Heart right ventricle (tissue), 16 donors: ENCODE data around the gene COLGALT1. TPM values are rescaled to one million over a fixed set of nuclear protein-coding genes. Genes with fewer than 3 reads are reported as not detected.

Experiments used
- ATAC-seq, 8 donors: fragments of 200-7000 bp; cut with Tn5 transposase; one replicate each; pipeline ENCODE4 v1.9.1; 2020; ENCODE audit warnings: mild to moderate bottlenecking in 8 of 8, moderate library complexity in 8 of 8, moderate number of reproducible peaks in 1 of 8
- DNase-seq, 2 donors: peaks; one replicate each; pipeline ENCODE4 v3.0.0-alpha.2; 2020
- H3K27ac ChIP-seq, 10 donors: fragments of 200-600 bp; sonication (generic) in 2 of 10; one replicate each; pipeline versions ENCODE4 v1.5.0 to v1.8.0; 2020 to 2022; ENCODE audit warnings: mild to moderate bottlenecking in 3 of 10
- H3K27me3 ChIP-seq, 7 donors: fragments of 200-600 bp; one replicate each; pipeline ENCODE4 v1.8.0; 2021 to 2022; ENCODE audit warnings: mild to moderate bottlenecking in 2 of 7
- H3K36me3 ChIP-seq, 9 donors: fragments of 200-600 bp; sonication (generic) in 1 of 9; one replicate each; pipeline versions ENCODE4 v1.5.0 to v1.8.0; 2020 to 2022; ENCODE audit warnings: mild to moderate bottlenecking in 2 of 9
- H3K4me1 ChIP-seq, 9 donors: fragments of 200-600 bp; sonication (generic) in 1 of 9; one replicate each; pipeline versions ENCODE4 v1.5.0 to v1.8.0; 2020 to 2022; ENCODE audit warnings: mild to moderate bottlenecking in 4 of 9
- H3K4me3 ChIP-seq, 10 donors: fragments of 200-600 bp; sonication (generic) in 2 of 10; one replicate each; pipeline versions ENCODE4 v1.5.0 to v1.8.0; 2020 to 2022; ENCODE audit warnings: mild to moderate bottlenecking in 7 of 10, moderate library complexity in 2 of 10
- H3K9me3 ChIP-seq, 11 donors: fragments of 200-600 bp in 10 of 11; sonication (generic) in 2 of 11; one replicate each; pipeline versions ENCODE4 v1.5.0 to v1.8.0; 2013 to 2022; ENCODE audit warnings: mild to moderate bottlenecking in 2 of 11, control low read depth in 1 of 11, moderate library complexity in 1 of 11
- WGBS, 2 donors: extraction: QIAGEN DNeasy Blood & Tissue Kit; methylation state at CpG; one replicate each; pipeline ENCODE4 v1.1.7; 2013; ENCODE audit warnings: inconsistent platforms in 1 of 2; 5-methylcytosine and 5-hydroxymethylcytosine counted together
- intact Hi-C, 10 donors: fragments of 100-400 bp; cut with DNase I; formaldehyde crosslinking; loops; one replicate each; pipeline versions ENCODE4 v1.11.1 to v1.14.2; 2022
- polyA plus RNA-seq, 2 donors: library from polyadenylated mRNA; stranded (reverse); fragments of 200-250 nt; gene quantifications; one replicate each; pipeline ENCODE4 v1.2.3, GENCODE V29; 2013
- total RNA-seq, 10 donors: library from RNA; stranded (reverse); fragmentation: NEBNext Ultra II Directional in 3 of 10; extraction: Animal tissue kit (Norgen Biotek cat#: 25700) in 3 of 10; gene quantifications; one replicate each; pipeline versions ENCODE4 v1.2.1 to v1.2.4, GENCODE V29; 2021 to 2023
- TF ChIP-seq, protein P1 (sequence below), 9 donors: fragments of 200-600 bp; sonication (generic) in 2 of 9; IDR thresholded peaks; one replicate each; pipeline versions ENCODE4 v1.5.0 to v1.8.0; 2021 to 2022; ENCODE audit warnings: antibody characterized with exemption in 9 of 9, mild to moderate bottlenecking in 5 of 9, moderate library complexity in 1 of 9
- donor health status: Arrhythmogenic right ventricular cardiomyopathy.
- donor health status: ischemic (EF 13 %, LVEDD 7.1; RV severe dilation, severe dysfunction).
- donor health status: healthy with polysubstance abuse.
- donor health status: DM: no; HTN: yes; CAD: no.
- donor health status: DM: no; HTN: no; CAD: no.
- donor health status: ischemic (EF 25% LVEDD 6.9; RV normal size, moderate dysfunction).
- donor health status: ischemic (EF 25% LVEDD 5.7; RV mildly dilated, moderate dysfunction).
- donor health status: healthy.
- donor health status: DM: yes; HTN: yes; CAD: no.
- donor health status: Ischemic cardiomyopathy.
- donor health status: ischemic (EF 35%, LVEDD 5.7; RV mildly dilated, moderate dysfunction).
- donor health status: nonischemic (EF 11% LVEDD 7.7; RV severe dilation, severe dysfunction).
- donor health status: DM: yes; HTN: yes; CAD: no.
- donor health status: PGD.
- donor health status: ischemic (EF 29% LVEDD 5.4; RV normal size, mild dysfunction).
- donor health status: nonischemic (EF 23%, LVEDD 6.1; RV moderate dilation, normal function).

Gene COLGALT1
- total and polyA plus RNA-seq, 12 donors, result 19.7 to 73.8 (median 29.3) TPM

DNA sequence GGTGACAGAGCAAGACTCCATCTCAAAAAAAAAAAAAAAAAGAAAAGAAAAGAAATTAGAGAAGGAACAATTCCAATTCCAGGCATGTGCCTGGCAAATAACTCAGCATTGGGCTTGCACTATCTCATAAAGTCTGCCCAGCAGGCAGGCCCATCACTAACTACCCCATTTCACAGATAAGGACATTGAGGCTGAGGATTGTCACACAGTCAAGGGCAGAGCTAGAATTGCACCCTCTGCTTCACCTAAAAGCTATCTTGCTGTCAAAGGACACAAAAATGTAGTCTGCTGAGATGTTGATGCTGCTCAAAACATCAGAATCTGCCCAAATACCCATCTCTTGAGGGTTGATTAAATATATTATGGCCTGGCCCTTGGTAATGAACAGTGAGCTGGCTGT lies 20.7 kb upstream of the COLGALT1 start:
- Histone ChIP-seq H3K27me3 (peaks cover 0 to 32% (median 4%) of the 10 kb centered on the region in 7 donors), H3K27ac (no peak overlapping the region), H3K9me3 (no peaks in the 10 kb centered on the region), H3K36me3 (no peaks in the 10 kb centered on the region), H3K4me3 (no peak overlapping the region), H3K4me1 (peaks cover 7 to 14% (median 10%) of the 10 kb centered on the region in 9 donors)
- ATAC-seq, result no peak
- intact Hi-C loops, result loop anchor here in 4 of 10 donors (5.0 to 10.0 kb wide), 3 partner anchors 38 to 240 kb away; no protein-coding TSS in a partner anchor
- TF ChIP-seq, protein P1, sequence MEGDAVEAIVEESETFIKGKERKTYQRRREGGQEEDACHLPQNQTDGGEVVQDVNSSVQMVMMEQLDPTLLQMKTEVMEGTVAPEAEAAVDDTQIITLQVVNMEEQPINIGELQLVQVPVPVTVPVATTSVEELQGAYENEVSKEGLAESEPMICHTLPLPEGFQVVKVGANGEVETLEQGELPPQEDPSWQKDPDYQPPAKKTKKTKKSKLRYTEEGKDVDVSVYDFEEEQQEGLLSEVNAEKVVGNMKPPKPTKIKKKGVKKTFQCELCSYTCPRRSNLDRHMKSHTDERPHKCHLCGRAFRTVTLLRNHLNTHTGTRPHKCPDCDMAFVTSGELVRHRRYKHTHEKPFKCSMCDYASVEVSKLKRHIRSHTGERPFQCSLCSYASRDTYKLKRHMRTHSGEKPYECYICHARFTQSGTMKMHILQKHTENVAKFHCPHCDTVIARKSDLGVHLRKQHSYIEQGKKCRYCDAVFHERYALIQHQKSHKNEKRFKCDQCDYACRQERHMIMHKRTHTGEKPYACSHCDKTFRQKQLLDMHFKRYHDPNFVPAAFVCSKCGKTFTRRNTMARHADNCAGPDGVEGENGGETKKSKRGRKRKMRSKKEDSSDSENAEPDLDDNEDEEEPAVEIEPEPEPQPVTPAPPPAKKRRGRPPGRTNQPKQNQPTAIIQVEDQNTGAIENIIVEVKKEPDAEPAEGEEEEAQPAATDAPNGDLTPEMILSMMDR (IDR thresholded peaks at IDR 0.05), result no peak
- no peak for DNase-seq

DNA sequence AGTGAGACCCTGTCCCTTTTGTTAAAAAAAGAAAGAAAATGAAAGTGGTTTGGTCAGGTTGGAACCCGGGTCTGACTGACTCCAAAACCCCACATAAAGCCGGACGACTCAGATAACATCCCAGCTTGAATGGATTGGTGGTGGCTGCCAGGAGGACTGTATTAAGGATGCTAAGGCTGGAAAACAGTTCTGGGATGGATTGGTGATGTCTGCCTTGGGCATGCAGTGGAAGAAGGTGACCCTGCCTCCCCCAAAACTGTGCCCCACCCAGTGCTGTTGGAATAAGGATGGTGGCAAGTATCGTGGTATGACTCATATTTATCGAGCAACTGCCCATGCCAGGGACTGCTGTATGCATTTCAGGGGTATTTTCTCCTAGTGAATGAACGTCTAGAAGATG lies 18.5 kb upstream of the COLGALT1 start:
- no peaks in the 10 kb centered on the region for H3K36me3 ChIP-seq
- no peak for ATAC-seq
- TF ChIP-seq, protein P1 (IDR thresholded peaks at IDR 0.05), result no peak
- no peak overlapping the region for H3K4me3 ChIP-seq
- no peak overlapping the region for H3K27ac ChIP-seq
- intact Hi-C loops, result loop anchor here in 4 of 10 donors (5.0 to 10.0 kb wide), 3 partner anchors 35 to 238 kb away; no protein-coding TSS in a partner anchor
- DNase-seq, result no peak
- 79 to 86% methylated on average over 6 of the region's 6 CpGs for WGBS, 2 donors
- H3K4me1 ChIP-seq, result peaks cover 7 to 14% (median 10%) of the 10 kb centered on the region in 9 donors
- peaks cover 0 to 20% (median 0%) of the 10 kb centered on the region in 7 donors for H3K27me3 ChIP-seq
- H3K9me3 ChIP-seq, result peaks cover 0 to 11% (median 0%) of the 10 kb centered on the region in 11 donors

DNA sequence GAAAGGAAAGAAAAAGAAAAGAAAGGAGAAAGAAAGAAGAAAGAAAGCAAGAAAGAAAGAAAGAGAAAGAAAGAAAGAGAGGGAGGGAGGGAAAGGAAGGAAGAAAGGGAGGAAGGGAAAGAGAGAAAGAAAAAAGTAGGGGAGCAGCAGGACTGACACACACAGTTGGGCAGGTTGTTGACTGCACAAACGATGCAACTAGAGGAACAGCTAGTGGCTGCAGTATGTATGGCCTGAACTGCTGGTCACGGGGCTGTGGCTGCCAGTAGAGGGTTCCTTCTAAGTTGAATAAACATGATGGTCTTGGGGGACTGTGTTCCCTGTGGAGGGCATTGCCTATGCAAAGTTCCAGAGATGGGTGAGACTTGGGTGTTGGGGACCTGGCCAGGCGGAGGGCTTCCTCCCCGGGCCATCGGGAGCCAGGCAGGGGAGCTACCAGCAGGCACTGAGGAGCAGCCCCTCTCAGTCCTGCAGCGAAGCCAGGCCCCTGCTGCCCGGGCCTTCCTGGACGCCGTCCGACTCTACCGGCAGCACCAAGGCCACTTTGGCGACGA lies 16.7 kb upstream of the COLGALT1 start:
- Histone ChIP-seq H3K4me1 (peaks cover 7 to 14% (median 10%) of the 10 kb centered on the region in 9 donors), H3K27ac (peak overlapping the region in 6 of 10 donors; percentile 52 to 69 (median 62)), H3K36me3 (no peaks in the 10 kb centered on the region), H3K27me3 (peaks cover 0 to 15% (median 0%) of the 10 kb centered on the region in 7 donors), H3K9me3 (peaks cover 0 to 11% (median 0%) of the 10 kb centered on the region in 11 donors), H3K4me3 (peak overlapping the region; percentile 25 to 65 (median 57))
- peak in 2 of 8 donors; percentile 1 to 5 for ATAC-seq
- intact Hi-C loops, result loop anchor here in 5 of 10 donors (1.0 to 10.0 kb wide), 4 partner anchors 34 to 236 kb away; no protein-coding TSS in a partner anchor
- DNase-seq, result no peak
- 3 to 6% methylated on average over 13 of the region's 13 CpGs for WGBS, 2 donors
- TF ChIP-seq, protein P1 (IDR thresholded peaks at IDR 0.05), result no peak

DNA sequence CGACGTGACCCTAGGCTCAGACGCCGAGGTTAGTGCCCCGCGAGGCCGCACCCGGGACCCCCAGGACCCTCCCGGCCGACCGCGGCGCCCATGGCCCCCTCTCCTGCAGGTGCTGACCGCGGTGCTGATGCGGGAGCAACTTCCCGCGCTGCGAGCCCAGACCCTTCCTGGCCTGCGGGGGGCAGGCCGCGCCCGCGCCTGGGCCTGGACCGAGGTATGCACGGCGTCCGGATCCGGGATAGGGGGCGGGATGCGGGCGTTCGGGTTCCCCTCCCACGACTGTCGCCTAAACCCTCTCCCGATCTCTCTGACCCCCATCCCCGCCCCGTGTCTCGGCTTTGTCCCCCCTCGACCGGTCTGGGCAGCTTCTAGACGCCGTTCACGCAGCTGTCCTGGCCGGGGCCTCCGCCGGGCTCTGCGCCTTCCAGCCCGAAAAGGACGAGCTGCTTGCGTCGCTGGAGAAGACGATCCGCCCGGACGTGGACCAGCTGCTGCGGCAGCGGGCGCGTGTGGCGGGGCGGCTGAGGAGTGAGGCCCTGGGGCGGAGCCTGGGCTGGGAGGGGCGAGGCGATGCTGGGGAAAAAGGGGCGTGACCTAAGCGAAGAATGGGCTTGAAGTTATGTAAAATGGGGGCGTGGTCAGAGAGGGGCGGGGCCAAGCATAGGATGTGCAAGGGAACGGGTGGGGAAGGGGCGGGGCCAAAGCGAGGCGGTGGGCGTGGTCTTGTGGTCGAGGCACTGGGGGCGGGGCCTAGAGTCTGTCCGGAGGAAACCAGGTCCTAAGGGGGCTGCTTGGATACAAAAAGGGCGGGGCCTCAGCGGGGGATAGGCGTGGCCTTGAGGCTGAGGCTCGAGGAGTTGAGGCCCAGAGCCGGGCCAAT lies 16.0 kb upstream of the COLGALT1 start:
- DNase-seq, result peak; percentile 95 to 96
- intact Hi-C loops, result loop anchor here in 5 of 10 donors (1.0 to 10.0 kb wide), 4 partner anchors 33 to 235 kb away; no protein-coding TSS in a partner anchor
- ATAC-seq, result peak; percentile 90 to 95 (median 92)
- WGBS, 2 donors, result 1% methylated on average over 78 to 82 of the region's 82 CpGs
- peak overlapping the region; percentile 25 to 65 (median 57) for H3K4me3 ChIP-seq
- TF ChIP-seq, protein P1 (IDR thresholded peaks at IDR 0.05), result peak in 7 of 9 donors; percentile 35 to 75 (median 60)
- no peaks in the 10 kb centered on the region for H3K36me3 ChIP-seq
- H3K27me3 ChIP-seq, result peaks cover 0 to 10% (median 0%) of the 10 kb centered on the region in 7 donors
- H3K4me1 ChIP-seq, result peaks cover 7 to 14% (median 10%) of the 10 kb centered on the region in 9 donors
- peak overlapping the region in 8 of 10 donors; percentile 22 to 69 (median 62) for H3K27ac ChIP-seq
- peaks cover 0 to 11% (median 0%) of the 10 kb centered on the region in 11 donors for H3K9me3 ChIP-seq
